ENCODE data around the gene PRAME. TPM values are rescaled to one million over a fixed set of nuclear protein-coding genes. Genes with fewer than 3 reads are reported as not detected.

The PRAME gene
- total RNA-seq, 4 donors from 2014 or later = not detected

GRCh38 chr22:22538226-22538989 is 20.7 kb downstream of the PRAME start:
- H3K27me3 ChIP-seq = no peaks in the 10 kb centered on the region
- DNase-seq = no peak
- TF ChIP-seq POLR2A (IDR thresholded peaks at IDR 0.05) (no peak), CTCF (IDR thresholded peaks at IDR 0.05) (no peak)

GRCh38 chr22:22536916-22537315 is 22.1 kb downstream of the PRAME start:
- Histone ChIP-seq H3K4me3 (no peak overlapping the region), H3K4me1 (no peaks in the 10 kb centered on the region), H3K27ac (no peak overlapping the region), H3K36me3 (no peaks in the 10 kb centered on the region), H3K9me3 (no peaks in the 10 kb centered on the region), H3K27me3 (no peaks in the 10 kb centered on the region)
- DNase-seq = no peak
- TF ChIP-seq POLR2A (IDR thresholded peaks at IDR 0.05) (no peak), CTCF (IDR thresholded peaks at IDR 0.05) (no peak)

More at GRCh38 chr22:22538226-22538989, 20.7 kb downstream of the PRAME start:
- H3K9me3 ChIP-seq = no peaks in the 10 kb centered on the region
- H3K4me3 ChIP-seq = no peak overlapping the region
- H3K4me1 ChIP-seq = no peaks in the 10 kb centered on the region
- H3K27ac ChIP-seq = no peak overlapping the region
- H3K36me3 ChIP-seq = no peaks in the 10 kb centered on the region

GRCh38 chr22:22536515-22536914 is 22.6 kb downstream of the PRAME start:
- Histone ChIP-seq H3K27me3 (no peaks in the 10 kb centered on the region), H3K4me1 (no peaks in the 10 kb centered on the region), H3K4me3 (no peak overlapping the region), H3K36me3 (no peaks in the 10 kb centered on the region), H3K27ac (no peak overlapping the region), H3K9me3 (no peaks in the 10 kb centered on the region)
- no peak for TF ChIP-seq POLR2A (IDR thresholded peaks at IDR 0.05)
- TF ChIP-seq CTCF (IDR thresholded peaks at IDR 0.05) = no peak
- no peak for DNase-seq

GRCh38 chr22:22535662-22536061 is 23.4 kb downstream of the PRAME start:
- TF ChIP-seq POLR2A (IDR thresholded peaks at IDR 0.05) (no peak), CTCF (IDR thresholded peaks at IDR 0.05) (no peak)
- H3K4me3 ChIP-seq = no peak overlapping the region

GRCh38 chr22:22534604-22535415 is 24.3 kb downstream of the PRAME start:
- DNase-seq = no peak
- H3K27ac ChIP-seq = no peak overlapping the region
- TF ChIP-seq POLR2A (IDR thresholded peaks at IDR 0.05) = no peak
- TF ChIP-seq CTCF (IDR thresholded peaks at IDR 0.05) = no peak

More at GRCh38 chr22:22535662-22536061, 23.4 kb downstream of the PRAME start:
- H3K27me3 ChIP-seq = no peaks in the 10 kb centered on the region
- H3K27ac ChIP-seq = no peak overlapping the region
- no peaks in the 10 kb centered on the region for H3K36me3 ChIP-seq
- no peaks in the 10 kb centered on the region for H3K9me3 ChIP-seq
- no peaks in the 10 kb centered on the region for H3K4me1 ChIP-seq
- DNase-seq = no peak

More at GRCh38 chr22:22534604-22535415, 24.3 kb downstream of the PRAME start:
- H3K9me3 ChIP-seq = no peaks in the 10 kb centered on the region
- H3K4me1 ChIP-seq = no peaks in the 10 kb centered on the region
- H3K4me3 ChIP-seq = no peak overlapping the region
- no peaks in the 10 kb centered on the region for H3K36me3 ChIP-seq
- H3K27me3 ChIP-seq = no peaks in the 10 kb centered on the region

Data from Peyer's patch (tissue), 4 donors.